Dermis blood vessel endothelial cell (primary cell): ENCODE data around the gene HS6ST2. TPM values are rescaled to one million over a fixed set of nuclear protein-coding genes. Genes with fewer than 3 reads are reported as not detected.

Experiments
- DNase-seq: peaks from one replicate; pipeline ENCODE4 v3.0.0; 2010
- total RNA-seq: library from RNA; depleted of rRNA; stranded (reverse); fragments of >200 nt; gene quantifications from 2 replicates; pipeline ENCODE4 v1.2.3, GENCODE V29; 2014

Gene HS6ST2
- total RNA-seq, 1 donor from 2014 or later: under 0.01 TPM

DNA sequence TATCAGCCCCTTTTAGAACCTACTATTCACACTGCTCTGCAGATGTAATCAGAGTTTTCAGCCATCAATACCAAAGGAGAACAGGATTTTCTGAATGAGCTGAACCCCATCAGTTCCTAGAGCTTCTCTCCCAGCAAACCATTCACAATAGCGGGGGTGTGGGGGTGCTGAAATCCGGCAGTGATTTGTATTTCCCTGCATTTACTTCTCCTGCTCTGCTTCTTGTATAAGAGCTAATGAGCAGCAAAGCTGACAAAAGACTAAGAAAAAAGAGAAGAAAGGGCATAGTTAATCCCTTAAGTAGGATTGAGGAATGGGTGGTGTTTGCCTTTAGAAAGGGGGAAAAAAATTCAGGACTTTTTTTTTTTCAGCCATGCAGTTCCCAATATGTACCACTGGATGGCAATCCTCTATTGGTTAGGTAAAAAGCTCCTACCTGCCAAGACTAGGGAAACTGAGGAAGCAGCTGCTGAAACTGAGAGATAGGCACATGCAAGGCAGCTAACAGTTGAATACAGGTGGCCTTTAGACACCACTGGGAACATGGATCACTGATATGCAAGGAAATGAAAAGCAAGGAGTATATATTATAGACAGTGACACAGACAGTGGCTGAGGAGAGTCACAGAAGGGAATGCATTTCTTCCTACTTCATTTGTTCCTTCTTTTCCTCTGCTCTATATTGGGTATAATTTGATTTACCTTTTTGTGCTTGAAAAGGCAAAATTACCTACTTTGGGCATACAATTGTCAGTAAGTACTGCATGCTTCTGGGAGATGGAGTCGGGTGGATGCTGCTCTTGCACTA lies 217.9 kb downstream of the HS6ST2 start:
- DNase-seq: peak; percentile 4

DNA sequence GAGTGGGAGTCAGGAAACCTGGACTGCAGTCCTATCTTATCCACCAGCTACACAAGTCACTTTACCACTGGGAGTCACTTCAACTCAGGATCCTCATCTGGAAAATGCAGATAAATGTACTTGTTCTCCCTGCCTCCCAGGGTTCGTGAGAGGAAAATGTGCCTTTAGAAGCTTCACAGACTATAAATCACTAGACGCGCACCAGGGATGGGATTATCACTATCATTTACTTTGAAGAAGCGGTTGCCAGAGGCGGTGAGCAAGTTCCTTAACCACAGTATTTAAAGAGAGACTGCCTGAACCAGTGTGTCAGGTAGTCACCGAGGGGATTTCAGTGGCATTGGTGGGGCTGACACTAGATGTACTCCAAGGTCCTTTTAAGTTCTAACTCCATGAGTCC lies 219.5 kb downstream of the HS6ST2 start:
- no peak for DNase-seq

DNA sequence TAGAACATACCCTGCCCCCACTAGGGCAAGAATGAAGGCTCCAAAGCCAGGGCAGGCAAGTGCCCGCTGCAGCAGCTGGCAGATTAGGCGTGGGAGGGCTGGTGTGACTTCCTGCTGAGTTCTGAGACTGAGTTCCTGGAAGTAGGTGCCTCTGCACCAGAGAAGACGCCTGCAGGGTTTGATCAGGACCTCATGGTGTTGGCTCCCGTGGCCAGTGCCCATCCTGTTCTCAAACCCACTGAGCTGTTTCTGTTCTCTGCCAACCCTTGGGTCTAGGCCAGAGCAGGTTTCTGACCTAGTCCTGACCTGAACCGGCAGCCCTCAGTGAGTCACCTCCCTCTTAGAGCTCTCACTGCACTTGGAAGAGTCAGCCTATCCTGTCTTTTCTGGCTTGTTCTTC lies 220.7 kb downstream of the HS6ST2 start:
- DNase-seq: no peak

DNA sequence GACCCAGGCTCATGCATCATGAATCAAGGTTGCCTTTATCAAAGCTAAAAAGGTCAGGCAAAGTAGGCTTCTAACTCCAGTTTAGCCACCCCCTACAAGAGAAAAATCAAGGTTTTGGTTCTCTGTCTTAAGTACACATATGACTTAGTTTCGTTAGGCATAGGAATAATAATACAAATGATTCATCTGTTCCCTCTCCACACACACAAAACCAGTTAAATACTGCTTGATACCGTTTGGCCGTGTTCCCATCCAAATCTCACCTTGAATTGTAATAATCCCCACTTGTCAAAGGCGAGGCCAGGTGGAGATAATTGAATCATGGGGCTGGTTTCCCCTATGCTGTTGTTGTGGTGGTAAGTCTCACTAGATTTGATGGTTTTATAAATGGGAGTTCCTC lies 226.2 kb downstream of the HS6ST2 start:
- DNase-seq: no peak

DNA sequence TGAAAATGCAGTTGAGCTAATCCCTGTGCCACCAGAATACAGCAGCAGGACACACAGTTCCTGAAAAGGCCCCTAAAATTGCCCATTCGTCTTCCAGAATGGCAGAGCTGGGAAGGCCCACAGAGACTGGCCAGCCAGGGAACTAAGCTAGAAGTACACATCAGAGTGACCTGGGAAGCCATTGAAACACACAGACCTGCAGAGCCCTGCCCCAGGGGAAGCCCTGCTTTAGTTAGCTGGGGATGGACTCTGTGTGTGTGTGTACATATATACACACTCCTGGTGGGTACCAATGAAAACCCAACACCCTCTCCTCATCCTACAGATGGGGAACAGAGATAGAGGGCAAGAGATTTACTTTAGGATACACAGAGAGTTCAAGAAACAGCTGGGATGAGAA lies 227.7 kb downstream of the HS6ST2 start:
- DNase-seq: no peak

DNA sequence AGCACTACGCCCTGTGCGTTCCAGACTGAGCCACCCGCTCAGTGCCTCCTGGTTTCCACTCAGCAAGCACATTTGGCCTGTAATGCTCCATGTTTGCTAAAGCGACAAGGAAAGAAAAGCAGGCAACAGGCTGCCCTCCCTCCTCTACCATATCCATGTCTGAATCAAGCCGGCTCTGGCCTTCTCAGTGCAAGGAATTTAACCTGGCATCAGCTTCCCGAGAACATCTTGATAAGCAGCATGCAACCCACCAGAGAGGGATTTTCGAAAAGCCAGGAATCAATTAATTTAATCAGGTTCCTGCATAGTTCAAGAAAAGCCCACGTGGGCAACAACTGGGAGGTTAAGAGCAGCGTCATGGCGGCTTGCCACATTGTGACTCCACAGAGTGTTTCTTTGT lies 228.2 kb downstream of the HS6ST2 start:
- no peak for DNase-seq

DNA sequence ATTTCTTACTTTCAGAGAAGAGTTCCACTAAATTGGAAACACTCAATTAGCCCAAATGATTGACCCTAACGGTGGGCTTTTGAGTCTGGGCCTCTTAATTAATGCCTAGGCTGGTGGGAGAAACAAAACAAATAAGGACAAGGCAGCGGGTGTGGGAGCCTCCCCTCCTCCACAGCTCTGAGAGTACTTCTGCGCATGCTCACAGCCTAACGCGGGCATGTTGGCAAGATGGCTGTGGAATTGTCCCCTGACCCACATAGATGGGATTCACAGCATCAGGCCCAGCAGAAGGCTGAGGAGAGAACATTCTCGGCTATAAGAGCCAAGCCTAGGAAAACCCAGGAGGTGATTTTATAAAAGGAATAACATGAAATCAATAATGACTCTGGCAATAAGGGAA lies 230.1 kb downstream of the HS6ST2 start:
- no peak for DNase-seq

DNA sequence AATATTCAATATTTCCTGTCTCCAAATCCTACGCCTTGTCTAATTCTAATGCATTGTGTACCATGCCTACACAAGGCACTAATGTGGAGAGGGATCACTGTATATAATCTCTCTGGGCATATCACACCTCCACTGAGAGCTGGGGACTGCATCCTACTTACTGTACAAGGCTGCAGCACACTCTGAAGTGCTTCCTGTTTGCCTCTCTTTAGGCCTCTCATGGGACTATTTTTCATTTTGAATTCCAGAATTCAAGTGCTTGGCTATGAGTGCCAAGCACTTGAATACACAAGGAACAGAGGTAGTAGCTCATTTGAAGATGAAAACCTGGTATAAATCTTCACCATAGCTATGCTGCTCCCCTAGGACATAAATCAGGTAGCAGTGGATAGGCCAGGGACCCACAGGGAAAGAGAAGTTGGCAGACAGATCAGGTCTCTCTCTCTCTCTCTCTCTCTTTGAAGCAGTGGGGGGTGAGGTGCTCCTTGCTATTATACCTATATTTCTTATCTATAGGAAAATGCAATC lies 239.9 kb downstream of the HS6ST2 start:
- no peak for DNase-seq

DNA sequence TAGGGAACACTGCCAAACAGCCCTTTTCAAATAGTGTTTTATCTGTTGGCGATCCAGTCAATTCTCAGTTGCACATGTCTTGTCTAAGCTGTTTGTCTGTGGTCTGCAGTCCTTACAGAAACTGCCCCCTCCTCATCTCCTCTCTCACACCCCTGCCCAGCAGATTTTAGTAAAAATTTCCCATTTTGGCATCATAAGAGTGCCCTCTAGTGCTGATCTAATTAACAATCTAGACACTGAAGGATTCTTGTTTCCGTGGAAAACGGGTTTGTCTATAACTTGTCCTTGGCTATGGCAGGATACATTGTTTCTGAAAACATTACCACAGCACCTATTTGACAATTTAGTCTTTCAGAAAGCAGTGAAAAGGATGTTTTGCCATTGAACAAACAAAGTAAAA lies 242.4 kb downstream of the HS6ST2 start:
- peak; percentile 0 for DNase-seq

DNA sequence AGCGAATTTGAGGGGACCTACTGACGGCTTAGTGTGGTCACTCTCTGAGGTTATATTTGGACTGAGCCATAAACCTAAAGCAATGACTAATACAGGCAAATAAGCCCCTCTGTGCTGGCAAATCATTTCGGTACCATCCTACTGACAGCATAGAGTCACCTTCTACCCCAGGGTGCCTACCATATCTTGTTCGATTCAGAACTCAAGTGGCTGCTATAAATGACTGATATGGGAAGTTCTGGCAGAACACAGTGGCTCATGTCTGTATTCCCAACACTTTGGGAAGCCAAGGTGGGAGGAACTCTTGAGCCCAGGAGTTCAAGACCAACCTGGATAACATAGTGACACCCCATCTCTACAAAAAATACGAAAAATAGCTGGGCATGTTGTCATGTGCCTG lies 243.5 kb downstream of the HS6ST2 start:
- no peak for DNase-seq

DNA sequence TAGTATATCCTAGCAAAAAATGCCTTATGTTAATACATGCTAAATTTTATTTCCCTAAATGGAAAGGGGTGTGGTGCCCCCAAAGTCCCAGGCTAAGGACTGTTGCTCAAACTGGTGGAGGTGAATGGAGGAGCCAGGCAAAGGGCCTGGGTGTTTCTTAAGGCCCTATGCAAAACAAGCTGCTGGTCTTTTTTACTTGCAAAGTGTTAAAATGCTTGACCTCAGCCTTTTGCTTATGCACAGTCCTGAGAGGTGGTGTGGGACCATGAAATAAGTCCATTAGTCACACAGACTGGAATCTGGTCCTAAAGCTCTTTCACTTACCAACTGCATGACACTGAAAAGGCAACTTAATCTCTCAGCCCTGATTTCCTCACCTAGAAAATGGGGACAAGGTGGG lies 246.1 kb downstream of the HS6ST2 start:
- DNase-seq: no peak

DNA sequence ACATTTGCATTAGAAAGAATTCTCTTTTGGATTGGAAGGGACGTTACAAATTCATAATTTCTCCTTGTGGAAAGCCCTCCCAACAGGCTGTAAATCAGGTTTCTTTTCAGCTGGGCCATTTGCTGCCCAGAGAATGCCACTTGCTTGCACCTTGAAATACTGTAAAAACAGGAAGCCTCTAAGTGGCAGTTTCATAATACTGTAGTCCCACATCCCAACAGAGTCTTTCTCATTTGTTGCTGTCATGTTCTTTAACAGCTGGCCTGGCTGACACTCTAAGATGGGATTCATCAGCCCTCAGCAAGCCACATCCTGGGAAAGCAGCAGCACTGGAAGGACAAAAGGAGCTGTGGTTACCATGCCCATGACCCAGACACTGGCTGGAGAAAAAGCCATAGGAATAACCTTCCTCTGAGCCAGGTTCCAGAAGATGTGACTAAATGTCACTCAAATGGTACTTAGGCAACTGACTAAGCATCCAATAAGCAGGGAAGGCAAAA lies 247.7 kb downstream of the HS6ST2 start:
- DNase-seq: no peak

DNA sequence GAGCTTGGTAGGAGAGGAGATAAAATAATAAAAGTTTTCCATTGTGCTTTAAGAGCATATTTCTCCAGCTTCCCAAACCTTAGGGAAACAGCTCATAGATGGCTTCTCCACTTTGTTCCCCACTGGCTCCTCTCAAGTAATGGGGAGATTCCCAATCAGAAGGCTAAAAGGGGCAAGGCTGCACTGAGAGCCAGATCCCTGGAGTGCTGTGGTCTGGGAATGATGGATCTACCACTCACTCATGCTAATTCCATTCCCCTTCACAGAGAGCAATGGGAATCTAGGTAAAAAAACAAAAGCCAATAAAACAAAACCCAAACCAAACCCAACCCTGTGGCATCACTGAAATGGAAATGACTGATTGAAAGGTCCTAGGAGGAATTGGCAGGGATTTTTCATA lies 249.9 kb downstream of the HS6ST2 start:
- DNase-seq: no peak

DNA sequence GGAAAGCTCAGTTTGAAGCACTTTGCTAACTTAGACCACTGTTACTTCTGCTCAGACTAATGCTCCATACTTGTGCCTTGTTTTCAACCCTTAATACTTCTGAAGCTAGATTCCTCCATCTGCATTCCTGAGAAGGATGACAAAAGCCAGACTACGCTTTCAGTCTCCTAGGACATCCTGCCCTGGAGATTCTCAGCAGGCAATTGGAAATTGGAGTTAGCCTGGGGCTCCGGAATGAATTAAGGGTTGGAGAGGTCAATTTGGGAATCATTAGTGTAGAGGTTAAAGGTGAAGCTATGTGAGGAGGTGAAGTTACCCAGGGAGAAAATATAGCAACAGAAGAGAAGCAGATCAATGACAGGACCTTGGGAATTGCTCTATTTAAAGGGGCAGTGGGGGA lies 253.7 kb downstream of the HS6ST2 start:
- DNase-seq: no peak

DNA sequence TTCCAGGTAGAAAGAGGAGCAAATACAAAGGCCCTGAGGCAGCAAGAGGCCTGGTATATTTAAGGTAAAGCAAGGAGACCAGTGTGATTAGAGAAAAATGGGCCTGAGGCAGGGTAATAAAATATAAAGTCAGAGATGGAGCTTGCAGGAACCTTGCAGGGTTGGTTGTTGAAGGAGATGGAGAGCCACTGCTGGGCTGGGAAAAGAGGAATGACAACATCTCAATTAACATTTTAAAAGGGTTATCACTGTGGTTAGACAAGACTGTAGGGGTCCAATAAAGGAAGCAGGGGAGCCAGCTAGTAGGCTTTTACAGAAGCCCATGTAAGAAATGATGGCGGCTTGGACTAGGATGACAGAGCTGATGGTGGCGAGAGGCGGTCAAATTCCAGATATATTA lies 264.0 kb downstream of the HS6ST2 start:
- DNase-seq: no peak

DNA sequence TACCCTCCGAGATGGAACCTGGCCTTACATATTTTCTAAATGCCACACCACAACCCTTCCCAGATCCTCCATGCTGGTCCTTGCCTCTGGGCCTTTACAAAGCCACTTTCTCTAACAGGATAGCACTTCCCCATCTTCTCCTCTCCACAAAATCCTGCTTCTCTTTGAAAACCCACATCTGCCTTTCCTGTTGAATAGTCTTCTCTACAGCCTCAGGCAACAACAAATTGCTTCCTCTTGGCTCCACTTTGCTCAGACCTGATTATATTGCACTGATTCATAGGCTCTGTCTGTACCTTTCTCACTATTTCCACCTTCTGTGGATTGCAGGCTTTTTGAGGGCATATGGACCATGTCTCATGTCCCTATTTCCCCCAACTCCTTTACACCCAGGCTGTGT lies 265.9 kb downstream of the HS6ST2 start:
- DNase-seq: no peak

DNA sequence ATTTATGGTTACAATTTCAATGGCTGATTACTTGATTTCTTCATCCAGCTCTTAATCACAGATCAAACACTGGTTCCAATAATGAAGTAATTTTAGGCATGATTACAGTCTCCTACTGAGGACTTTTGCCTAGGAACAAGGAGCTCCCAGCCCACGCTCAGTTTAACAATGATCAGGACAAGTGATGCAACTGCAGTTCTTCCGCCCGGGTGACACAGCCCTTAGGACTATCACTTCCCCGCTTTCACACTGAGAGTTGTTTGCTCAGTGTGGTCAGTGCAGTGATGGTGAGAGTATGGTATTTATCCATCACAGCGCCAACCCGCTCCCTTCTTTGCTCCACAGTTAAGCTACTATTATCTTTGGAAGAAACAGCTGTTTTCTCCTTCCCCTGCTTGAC lies 266.4 kb downstream of the HS6ST2 start:
- no peak for DNase-seq

DNA sequence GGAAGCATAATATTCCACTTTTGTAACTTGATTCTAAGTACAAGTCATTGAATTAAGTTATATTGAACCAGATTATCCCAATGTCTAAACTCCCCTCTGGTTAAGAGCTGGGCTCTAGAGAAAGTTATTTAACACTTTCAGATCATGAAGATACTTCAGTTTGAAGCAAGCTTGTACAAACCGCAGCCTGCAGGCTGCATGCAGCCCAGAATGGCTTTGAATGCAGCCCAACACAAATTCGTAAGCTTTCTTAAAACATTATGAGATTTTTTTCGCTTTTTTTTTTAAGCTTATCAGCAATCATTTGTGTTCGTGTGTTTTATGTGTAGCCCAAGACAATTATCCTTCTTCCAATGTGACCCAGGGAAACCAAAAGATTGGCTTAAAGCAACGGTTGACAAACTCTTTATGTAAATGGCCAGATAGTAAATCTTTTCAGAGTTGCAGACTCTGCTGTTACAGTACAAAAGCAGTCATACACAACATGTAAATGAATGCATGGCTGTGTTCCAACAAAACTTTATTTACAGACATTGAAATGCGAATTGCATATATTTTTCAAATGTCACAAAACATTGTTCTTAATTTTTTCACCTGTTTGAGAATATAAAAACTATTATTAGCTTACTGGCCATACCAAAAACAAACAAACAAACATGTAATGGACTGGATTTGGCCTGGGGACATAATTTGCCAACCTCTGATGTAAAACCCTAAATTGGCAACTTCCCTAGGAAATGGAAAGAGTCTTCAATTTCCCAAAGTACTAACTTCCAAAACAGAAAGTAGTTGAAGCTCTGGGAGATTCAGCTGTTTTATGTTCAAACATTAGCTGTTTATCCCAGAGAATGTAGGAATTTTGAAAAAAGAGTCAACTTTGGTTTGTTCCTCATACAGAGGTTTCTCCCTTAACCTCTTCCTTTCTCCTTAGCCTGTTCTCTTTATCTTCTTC lies 268.5 kb downstream of the HS6ST2 start:
- no peak for DNase-seq

DNA sequence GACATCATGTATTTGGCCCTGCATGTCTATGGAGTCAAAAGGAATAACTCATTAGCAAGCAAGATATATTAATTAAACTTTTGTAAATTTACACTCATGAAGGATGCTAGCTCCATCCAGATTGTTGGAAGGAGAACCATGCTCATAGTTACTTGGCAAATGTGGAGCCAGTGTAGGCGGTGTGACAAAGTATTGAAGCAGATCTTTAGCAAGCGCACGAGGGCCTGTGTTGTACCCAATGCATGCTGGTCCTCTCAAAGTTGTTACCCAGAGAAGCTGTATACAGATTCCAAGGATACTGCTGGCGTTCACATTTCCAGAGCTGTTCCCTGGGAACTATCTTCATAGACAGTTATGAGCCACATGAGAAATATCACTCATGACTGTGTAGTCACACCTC lies 273.2 kb downstream of the HS6ST2 start:
- no peak for DNase-seq

DNA sequence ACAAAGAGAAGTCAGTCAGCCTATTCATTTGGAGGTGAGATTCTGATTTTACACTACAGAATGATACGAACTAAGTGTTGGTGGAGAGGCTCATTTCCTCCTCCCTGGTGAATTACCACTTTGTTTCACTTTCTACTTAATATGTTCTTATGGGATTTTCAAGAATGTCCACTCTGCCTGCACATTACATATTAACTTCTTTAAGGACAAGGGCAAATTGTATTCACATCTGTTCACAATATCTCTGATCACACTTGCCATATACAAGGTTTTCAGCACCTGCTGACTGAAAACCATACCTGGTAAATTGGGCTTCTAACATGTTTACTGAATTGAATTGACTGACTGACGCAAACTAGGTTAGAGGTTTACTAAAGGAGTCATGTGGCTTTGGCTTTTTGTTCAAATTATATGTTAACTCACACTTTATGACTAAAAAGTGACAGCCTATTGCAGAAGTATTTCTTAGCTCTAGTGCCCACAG lies 281.2 kb downstream of the HS6ST2 start:
- no peak for DNase-seq

DNA sequence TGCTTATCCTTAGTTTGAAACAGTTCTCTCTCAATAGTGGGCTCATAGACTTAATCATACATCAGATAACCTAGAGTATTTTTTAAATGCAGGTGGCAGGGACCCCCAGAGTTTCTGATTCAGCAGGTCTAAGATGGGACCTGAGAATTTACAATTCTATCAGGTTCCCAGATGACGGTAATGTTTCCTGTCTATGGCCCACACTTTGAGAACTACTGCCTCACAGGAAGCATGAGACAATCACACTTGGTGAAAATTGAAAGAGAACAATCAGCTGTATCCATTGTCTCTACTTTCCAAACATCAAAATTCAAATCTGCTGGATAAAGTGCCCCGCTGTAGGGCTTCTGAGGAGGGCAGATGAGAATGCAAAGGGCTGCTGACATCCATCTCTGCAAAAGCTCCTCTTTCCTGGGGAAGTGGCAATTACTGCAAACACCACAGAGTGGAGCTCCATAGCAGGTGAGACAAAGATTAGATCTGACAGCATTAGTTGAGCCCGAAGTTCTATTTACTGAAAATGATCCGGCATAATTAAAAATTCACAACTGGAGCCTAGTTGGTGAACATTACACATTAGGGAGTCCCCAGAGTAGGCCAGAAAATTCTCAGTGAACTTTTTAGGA lies 281.8 kb downstream of the HS6ST2 start:
- no peak for DNase-seq

DNA sequence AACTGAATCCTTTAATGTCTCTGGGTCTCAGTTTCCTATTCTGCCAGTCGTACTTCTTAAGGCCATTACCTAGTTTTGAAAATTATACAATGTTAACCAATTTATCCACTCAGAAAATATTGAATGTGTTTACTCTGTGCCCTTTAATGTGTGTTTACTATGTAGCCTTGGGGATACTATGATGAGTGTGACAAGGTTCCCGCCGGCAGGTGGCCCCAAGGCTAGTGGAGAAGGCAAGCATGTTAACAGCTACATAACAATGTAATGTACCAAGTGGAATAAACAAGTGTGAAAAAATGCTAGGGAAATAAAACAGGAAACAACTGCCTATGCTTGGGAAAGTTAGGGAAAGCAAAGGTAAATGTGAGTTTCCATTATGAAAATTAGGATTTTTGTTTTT lies 282.3 kb downstream of the HS6ST2 start:
- no peak for DNase-seq

DNA sequence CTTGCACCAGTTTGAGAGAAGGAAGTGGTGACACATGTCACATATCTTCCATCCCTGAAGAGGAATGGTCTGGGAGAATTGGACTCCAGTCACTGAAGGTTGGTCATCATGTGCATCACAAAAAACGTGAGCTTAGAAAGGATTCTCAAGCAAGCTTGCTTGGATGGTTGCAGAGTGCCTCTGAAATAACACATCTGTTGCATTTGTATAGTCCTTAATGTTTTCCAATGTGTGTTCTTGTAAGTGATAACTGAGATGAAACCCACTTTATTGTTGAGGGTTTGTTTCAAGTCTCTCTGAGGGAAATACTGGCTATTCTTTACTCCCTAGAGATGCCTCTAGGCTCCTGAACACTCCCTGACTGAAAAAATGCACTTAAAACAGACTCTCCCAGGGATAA lies 285.1 kb downstream of the HS6ST2 start:
- DNase-seq: no peak
